Measurements from ENCODE around the gene PRMT5. TPM values are rescaled to one million over a fixed set of nuclear protein-coding genes. Genes with fewer than 3 reads are reported as not detected.

Gene PRMT5
- total RNA-seq, 1 experiment from 2014 or later = 101 TPM

- POLR2A ChIA-PET (ENCODE audit: unreplicated experiment) = no interaction called here
- H3F3A ChIP-seq (ENCODE audit: low read length, unreplicated experiment) = no peaks in the 10 kb centered on the region
- BruUV-seq (replicated peaks) = no TSS peak
- H3K79me2 ChIP-seq (ENCODE audit: low read length) = peaks cover 11% of the 10 kb centered on the region
- DNase-seq (no peak), ATAC-seq (no peak)
- H3K9ac ChIP-seq (ENCODE audit: low read length) = no peak overlapping the region
- no peak overlapping the region for H3K4me2 ChIP-seq (ENCODE audit: low read length)
- no peak overlapping the region for H2AFZ ChIP-seq (ENCODE audit: low read length)
- no peaks in the 10 kb centered on the region for H3K27me3 ChIP-seq (ENCODE audit: low read length)
- no peak for TF ChIP-seq EZH2phosphoT487 (IDR thresholded peaks at IDR 0.05; ENCODE audit: borderline replicate concordance, low read length)
- no peak for TF ChIP-seq EZH2 (IDR thresholded peaks at IDR 0.05; ENCODE audit: low read length, unreplicated experiment)
- H3K9me2 ChIP-seq (replicated peaks; ENCODE audit: low read length) = no peaks in the 10 kb centered on the region
- H3K36me3 ChIP-seq (ENCODE audit: low read depth, low read length) = no peaks in the 10 kb centered on the region
- intact Hi-C loops (cut with micrococcal nuclease) = no loop called here
- peaks cover 29% of the 10 kb centered on the region for H3K4me1 ChIP-seq (ENCODE audit: insufficient read depth, low read length)
- H3K9me3 ChIP-seq (ENCODE audit: low read length) = no peaks in the 10 kb centered on the region
- no peak overlapping the region for H3K4me3 ChIP-seq (ENCODE audit: low read length)
- H3K27ac ChIP-seq (ENCODE audit: low read length) = no peak overlapping the region
- no peaks in the 10 kb centered on the region for H4K20me1 ChIP-seq (ENCODE audit: low read length)
- CTCF ChIA-PET = interaction anchor here (0.8 kb wide), 1 partner anchor 102 kb away, joined by 5 read pairs; no protein-coding TSS in a partner anchor
Measured at GRCh38 chr14:22884738-22885523, 44.2 kb downstream of the PRMT5 start.

DNA sequence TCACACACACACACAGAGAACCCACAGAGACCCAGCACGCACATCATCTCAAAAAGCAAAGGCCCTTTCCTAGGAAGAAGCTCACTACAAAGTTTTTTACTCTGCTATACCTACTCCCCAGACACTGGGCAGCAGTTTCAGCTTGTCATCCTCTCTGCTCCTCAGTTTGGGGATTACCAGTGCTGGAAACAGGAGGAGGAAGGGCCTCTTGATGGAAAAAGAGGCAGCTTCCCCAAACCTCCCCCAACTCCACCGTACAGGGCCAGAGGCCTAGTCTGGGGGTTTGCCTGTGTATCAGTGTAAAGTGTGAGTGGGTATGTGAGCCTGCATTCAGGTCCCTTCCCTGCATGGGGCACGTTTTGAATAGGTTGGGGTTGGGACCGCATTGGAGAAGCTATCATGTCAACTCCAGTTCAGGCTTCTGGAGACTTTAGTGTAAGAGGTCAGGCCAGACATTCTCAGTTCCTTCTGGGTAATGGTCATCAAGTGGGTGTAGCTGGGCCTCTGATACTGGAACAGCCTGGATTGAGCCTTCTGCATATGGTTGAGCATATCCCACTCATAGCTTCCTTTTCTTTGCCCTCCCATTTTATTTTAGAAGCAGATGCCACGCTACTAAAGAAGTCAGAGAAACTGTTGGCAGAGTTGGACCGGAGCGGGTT lies 45.0 kb downstream of the PRMT5 start:
- no peaks in the 10 kb centered on the region for H3K36me3 ChIP-seq (ENCODE audit: low read depth, low read length)
- no peaks in the 10 kb centered on the region for H3K27me3 ChIP-seq (ENCODE audit: low read length)
- H3K4me2 ChIP-seq (ENCODE audit: low read length) = no peak overlapping the region
- no TSS peak for BruUV-seq (replicated peaks)
- H3K4me3 ChIP-seq (ENCODE audit: low read length) = no peak overlapping the region
- intact Hi-C loops (cut with micrococcal nuclease) = no loop called here
- CTCF ChIA-PET = interaction anchor here (0.6 to 0.8 kb wide), 2 partner anchors 55 to 103 kb away, joined by 5 to 7 read pairs; no protein-coding TSS in a partner anchor
- no peak overlapping the region for H3K9ac ChIP-seq (ENCODE audit: low read length)
- H3K79me2 ChIP-seq (ENCODE audit: low read length) = peaks cover 11% of the 10 kb centered on the region
- no peaks in the 10 kb centered on the region for H3K9me2 ChIP-seq (replicated peaks; ENCODE audit: low read length)
- H4K20me1 ChIP-seq (ENCODE audit: low read length) = no peaks in the 10 kb centered on the region
- H3K4me1 ChIP-seq (ENCODE audit: insufficient read depth, low read length) = peaks cover 29% of the 10 kb centered on the region
- H3F3A ChIP-seq (ENCODE audit: low read length, unreplicated experiment) = no peaks in the 10 kb centered on the region
- no peak for DNase-seq
- TF ChIP-seq CTCF (conservative IDR thresholded peaks at IDR 0.05; ENCODE audit: low read depth, low read length) = no peak
- TF ChIP-seq EZH2 (IDR thresholded peaks at IDR 0.05; ENCODE audit: low read length, unreplicated experiment) = no peak
- TF ChIP-seq EZH2phosphoT487 (IDR thresholded peaks at IDR 0.05; ENCODE audit: borderline replicate concordance, low read length) = no peak
- no peaks in the 10 kb centered on the region for H3K9me3 ChIP-seq (ENCODE audit: low read length)
- no peak overlapping the region for H3K27ac ChIP-seq (ENCODE audit: low read length)
- POLR2A ChIA-PET (ENCODE audit: unreplicated experiment) = interaction anchor here (0.7 kb wide), 1 partner anchor 16 kb away, joined by 5 read pairs; no protein-coding TSS in a partner anchor
- no peak for ATAC-seq
- no peak overlapping the region for H2AFZ ChIP-seq (ENCODE audit: low read length)

DNA sequence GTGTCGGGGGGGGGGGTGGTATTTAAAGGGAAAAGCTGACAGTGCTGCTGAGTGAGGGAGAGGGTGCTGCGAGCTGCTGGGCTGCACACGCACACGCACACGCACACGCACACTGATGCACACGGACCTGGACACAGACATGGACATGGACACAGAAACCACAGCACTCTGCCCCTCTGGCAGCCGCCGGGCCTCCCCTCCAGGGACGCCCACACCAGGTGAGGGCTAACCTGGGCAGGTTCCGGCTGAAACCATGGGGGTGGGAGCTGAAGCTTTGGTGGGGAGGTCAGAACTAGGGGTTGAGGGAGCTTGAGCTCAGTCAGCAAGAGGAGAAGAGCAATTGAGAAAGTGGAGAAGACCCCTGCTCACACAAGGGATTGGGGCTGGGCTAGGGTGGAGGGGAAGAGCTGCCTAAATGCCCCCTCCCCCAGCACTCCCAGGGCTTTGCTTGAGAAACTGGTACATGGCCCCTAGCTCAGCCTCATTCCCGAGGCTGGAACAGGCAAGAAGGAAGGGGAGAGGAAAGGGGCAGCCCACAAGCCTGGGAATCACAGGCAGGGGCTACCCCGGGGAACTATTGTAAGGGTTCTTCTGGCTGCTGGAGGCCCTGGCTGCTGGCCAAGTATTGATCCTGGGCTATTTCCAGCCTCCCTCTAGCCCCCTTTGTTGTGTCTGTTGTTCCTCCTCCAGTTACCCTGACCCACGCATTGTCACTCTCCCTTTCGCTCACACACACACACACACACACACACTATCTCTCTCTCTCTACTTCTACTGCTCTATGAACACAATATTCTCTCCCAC lies 45.8 kb downstream of the PRMT5 start, which contains the start of gene REM2:
Gene REM2, plus strand, starts transcription at position 50 of the 804 bp plus-strand sequence. Its CDS starts 66 bp downstream, at position 116.
- Histone ChIP-seq H3K9me2 (replicated peaks; ENCODE audit: low read length) (no peaks in the 10 kb centered on the region), H3K9me3 (ENCODE audit: low read length) (no peaks in the 10 kb centered on the region), H3K27ac (ENCODE audit: low read length) (no peak within 1 kb of the TSS), H3K9ac (ENCODE audit: low read length) (no peak within 1 kb of the TSS), H4K20me1 (ENCODE audit: low read length) (no peaks in the 10 kb centered on the region), H2AFZ (ENCODE audit: low read length) (no peak within 1 kb of the TSS), H3K36me3 (ENCODE audit: low read depth, low read length) (no peaks in the 10 kb centered on the region), H3K27me3 (ENCODE audit: low read length) (no peaks in the 10 kb centered on the region), H3K4me2 (ENCODE audit: low read length) (no peak within 1 kb of the TSS), H3K79me2 (ENCODE audit: low read length) (peaks cover 9% of the 10 kb centered on the region), H3F3A (ENCODE audit: low read length, unreplicated experiment) (no peaks in the 10 kb centered on the region), H3K4me3 (ENCODE audit: low read length) (no peak within 1 kb of the TSS), H3K4me1 (ENCODE audit: insufficient read depth, low read length) (peaks cover 27% of the 10 kb centered on the region)
- CTCF ChIA-PET = interaction anchor here (0.8 kb wide), 1 partner anchor 103 kb away, joined by 5 read pairs; no protein-coding TSS in a partner anchor
- POLR2A ChIA-PET (ENCODE audit: unreplicated experiment) = no interaction called here
- TF ChIP-seq EZH2 (IDR thresholded peaks at IDR 0.05; ENCODE audit: low read length, unreplicated experiment) (no peak), CTCF (conservative IDR thresholded peaks at IDR 0.05; ENCODE audit: low read depth, low read length) (no peak), EZH2phosphoT487 (IDR thresholded peaks at IDR 0.05; ENCODE audit: borderline replicate concordance, low read length) (no peak)
- BruUV-seq (replicated peaks) = no TSS peak
- no peak for DNase-seq
- intact Hi-C loops (cut with micrococcal nuclease) = no loop called here
- ATAC-seq = no peak
